Measurements from ENCODE around the gene SLAIN1.

The SLAIN1 gene

DNA sequence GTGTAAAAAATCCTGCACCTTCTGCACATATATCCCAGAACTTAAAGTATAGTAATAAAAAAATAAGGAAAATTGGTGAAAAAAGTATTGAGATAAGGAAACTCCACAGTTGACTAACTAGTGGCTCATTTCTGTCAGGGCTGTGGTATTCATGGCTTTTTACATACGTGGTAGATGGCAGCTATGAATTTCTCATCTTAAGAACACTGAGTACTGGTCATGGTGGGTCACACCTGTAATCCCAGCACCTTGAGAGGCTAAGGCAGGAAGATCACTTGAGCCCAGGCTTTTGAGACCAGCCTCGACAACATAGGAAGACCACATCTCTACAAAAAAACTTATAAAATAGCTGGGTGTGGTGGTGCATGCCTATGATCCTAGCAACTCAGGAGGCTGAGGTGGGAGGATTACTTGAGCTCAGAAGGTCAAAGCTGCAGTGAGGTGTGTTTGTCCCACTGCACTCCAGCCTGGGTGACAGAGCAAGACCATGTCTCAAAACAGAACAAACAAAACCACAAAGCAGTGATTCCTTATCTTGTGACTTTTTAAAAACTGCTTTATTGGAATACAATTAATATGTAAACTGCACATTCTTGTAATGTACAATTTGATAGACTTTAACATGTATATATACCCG, 16.8 kb downstream of the SLAIN1 start:
- DNase-seq (ENCODE audit: low read depth, low spot score) = no peak

DNA sequence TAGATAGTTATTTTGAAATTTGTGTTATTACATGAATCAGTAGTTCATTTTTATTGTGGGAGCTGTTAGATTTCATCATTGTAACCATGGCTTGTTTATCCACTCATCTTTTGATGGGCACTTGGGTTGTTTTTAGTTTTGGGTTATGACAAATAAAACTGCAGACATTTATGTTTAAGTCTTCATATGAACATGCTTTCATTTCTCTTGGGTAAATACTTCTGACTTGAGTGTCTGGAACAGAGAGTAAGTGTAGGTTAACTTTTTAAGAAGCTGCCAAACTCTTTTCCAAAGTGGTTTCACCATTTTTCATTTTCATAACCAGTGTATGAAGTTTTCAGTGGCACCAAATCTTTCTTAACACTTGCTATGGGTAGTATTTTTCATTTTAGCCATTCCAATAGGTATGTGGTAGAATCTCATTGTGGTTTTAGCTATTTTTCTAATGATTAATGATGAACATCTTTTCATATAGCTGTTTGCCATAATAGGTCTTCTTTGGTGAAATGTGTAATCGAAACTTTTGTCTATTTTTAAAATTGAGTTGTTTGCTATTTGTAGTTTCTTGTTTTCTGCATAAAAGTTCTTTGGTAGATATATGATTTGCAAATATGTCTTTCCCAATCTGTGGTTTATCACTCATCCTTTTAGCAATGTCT, 17.9 kb downstream of the SLAIN1 start:
- DNase-seq (ENCODE audit: low read depth, low spot score) = no peak

DNA sequence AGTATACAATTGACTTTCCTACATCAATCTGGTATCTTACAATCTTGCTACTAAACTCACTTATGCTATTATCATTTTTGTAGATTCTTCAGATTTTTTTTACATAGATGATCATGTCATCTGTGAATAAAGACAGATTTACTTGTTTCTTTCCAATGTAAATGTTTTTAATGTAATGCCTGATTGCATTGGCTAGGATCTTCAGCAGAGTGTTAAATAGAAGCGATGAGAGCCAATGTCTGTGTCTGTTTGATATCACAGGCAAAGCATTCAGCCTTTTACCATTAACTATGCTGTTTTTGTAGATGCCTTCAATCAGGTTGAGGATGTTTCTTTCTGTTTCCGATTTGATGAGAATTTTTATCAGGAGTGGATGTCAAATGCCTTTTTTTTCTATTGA, 19.2 kb downstream of the SLAIN1 start:
- DNase-seq (ENCODE audit: low read depth, low spot score) = no peak

DNA sequence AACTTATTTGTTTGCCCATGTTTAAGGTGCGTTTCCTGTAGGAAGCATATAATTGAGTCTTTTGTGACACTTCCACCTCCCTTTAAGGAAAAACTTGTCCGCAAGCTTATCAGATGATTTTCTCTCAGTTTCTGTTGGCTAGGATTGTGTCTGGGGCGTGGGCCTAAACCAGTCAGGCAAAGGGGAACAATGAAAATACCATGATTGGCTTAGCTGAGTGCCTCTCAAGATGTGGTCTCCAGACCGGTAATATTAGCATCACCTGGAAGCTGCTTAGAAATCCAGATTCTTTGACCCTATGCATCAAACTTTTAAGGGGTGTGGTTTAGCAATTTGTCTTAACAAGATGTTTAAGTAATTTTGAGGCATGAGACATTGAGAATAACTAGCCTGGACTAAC, 20.0 kb downstream of the SLAIN1 start:
- DNase-seq (ENCODE audit: low read depth, low spot score) = no peak

DNA sequence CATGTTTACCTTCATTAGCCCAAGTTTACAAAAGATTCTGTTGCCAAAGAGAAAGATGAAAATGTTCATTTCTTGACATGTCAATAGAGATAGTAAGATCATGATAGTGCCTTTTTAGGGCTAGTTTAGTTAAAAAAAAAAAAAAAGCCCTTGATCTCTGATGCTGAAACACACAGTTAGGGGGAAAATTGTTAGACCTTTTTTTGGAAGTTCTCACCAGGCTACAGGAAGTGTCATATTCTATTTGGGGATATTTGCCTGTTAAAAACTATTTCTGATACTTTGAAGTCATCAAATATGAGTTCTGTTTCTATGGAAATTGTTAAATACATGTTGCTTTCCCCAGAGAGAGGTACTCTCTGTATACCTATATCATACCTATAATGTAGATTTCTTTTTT, 21.6 kb downstream of the SLAIN1 start:
- DNase-seq (ENCODE audit: low read depth, low spot score) = no peak

DNA sequence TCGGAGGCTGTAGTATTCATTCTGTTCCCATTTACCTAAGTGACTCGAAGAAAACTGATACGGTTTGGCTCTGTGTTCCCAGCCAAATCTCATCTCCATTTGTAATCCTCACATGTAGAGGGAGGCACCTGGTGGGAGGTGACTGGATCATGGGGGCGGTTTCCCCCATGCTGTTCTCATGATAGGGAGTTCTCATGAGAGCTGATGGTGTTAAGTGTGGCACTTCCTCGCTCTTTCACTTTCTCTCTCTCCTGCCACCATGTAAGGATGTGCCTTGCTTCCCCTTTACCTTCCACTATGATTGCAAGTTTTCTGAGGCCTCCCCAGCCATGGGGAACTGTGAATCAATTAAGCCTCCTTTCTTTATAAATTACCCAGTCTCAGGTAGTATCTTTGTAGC, 23.5 kb downstream of the SLAIN1 start:
- DNase-seq (ENCODE audit: low read depth, low spot score) = no peak

DNA sequence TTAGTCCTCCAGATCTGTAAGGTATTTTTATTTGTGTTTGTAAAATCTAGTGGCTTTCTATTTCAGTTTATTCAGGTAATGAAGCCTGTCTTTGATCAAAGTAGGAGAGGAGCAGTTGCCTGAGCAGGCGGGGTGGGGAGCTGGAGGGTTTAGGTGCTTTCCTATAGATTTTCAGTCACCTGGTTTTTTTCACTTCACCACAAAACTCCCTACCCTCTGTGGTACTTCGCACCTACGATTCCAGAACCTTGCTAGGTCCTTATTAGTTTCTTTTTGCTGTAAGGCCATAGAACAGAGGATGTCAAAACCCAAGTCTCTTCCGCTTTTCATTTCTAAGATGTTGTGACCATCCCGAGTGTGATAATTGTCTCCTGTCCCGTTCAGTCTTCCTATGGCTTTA, 26.6 kb downstream of the SLAIN1 start:
- no peak for DNase-seq (ENCODE audit: low read depth, low spot score)

DNA sequence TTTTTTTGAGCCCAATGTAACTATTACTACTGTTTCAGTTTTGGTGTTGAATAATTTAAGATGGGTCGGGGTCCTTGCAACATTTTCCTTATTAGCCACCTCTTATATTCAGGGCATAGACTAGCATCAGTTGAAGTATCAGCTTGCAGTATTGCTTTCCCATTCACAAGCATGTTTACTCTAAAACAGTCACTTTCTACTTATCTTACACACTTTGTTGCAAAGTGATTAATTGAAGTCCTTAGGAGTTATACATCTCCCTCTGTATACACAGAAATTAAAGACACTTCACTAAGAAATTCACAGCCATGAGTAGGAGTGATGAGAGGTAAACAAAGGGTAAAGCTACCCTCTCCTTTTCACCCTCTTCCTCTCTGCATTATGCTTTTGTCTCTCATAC, 27.6 kb downstream of the SLAIN1 start:
- DNase-seq (ENCODE audit: low read depth, low spot score) = no peak

DNA sequence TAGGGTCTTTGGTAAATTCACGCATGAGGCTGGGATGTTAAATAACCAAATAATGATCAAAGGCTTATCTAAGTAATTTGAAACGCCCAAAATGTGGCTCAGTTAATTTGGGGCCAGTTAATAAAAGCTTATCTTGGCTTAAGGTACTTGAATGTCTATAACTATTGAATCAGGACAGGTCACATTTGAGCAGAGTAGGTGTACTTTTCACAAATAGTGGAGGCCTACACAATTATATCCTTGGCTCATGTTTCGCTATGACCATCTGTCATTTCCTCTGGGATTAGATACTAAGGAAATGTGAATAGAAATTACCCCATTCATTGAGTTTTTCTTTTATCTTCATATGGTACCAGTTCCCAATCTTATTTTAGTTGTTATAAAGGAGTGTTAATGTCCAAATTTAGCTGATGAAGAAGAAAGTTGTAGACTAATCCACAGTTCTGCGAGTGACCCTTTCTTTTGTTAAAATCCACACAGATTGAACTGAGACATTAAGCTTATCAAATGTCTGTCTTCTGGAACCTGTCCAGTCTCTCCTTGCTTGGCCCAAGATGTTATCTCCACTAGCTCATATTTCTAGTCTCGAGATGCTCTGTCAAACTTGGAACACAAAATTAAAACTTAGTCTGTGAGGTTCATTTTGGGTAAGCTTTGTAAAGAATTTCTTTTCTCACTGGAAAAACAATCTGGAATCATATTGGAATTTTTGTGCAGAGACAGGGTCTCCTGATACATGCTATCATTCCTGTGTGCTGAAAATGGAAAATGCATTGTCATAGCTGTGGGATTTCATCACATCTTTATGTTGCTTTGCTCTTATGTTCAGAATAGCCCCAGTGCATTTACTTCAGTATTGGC, 31.0 kb downstream of the SLAIN1 start:
- DNase-seq (ENCODE audit: low read depth, low spot score) = no peak

DNA sequence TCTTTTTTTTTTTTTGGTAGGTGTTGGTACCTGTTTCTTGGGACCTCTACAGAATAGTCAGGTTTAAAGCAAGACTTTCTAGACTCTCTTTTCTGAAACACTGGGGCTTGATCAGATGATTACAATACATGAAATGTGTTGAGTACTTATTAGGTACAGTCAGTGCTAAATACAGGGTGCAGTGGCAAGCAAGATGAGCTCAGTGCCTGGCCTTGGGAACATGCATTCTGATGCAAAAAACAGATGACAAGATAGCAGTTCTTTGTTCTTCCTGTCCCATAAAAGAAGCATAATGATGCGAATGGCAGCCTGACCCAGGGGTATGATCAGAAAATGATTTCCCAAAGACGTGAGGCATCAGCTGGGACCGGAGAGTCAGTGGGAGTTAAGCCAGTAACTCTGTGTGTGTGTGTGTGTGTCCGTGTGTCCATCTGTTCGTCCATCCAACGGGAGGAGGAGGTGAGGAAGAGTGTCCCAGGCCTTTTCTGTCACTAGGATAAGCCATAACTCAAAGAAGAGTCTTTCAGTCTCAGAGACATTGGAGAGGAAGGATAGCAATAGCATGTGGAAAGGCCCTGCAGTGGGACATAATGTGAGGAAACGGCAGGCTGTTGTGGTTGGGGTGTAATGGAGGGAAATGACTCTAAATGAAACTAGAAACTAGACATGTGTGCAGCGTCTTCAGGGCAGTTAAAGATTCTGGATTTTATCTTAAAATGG, 32.2 kb downstream of the SLAIN1 start:
- no peak for DNase-seq (ENCODE audit: low read depth, low spot score)

DNA sequence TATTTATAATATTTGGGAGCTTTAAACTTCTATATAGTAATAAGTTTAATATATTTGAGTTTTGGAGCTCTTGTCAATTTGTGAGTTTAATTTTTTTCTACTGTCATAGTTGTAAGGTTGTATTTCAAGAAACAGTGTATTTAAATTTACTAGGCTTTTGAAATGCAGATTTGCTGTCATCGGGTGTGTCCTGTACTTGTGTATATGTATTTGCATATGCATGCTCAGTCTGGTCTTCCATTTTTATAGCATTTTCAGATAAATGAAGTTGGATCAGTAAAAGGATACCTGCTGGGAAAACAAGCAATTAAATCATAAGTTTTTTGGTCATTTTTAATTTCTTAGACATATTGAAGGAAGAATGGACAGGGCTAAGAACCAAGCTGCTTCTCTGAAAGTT, 33.1 kb downstream of the SLAIN1 start:
- no peak for DNase-seq (ENCODE audit: low read depth, low spot score)

DNA sequence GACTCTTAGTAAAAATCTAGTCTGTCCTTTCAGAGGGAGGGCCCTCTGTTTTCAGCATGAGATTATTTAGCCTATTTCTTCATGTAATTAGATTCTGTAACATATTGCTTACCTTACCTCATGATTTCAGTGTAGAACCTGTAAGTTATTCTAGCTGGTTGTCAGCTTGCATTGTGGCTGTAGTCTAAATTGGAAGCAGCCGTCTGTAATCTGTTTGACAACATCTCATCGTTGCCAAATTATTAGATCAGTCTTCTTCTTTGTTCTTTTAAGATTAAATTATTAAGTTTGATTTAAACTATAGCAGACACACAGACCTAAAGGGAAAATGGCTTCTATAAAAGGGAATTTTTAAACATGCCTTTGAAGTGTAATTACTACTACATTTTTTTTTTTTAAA, 34.8 kb downstream of the SLAIN1 start:
- no peak for DNase-seq (ENCODE audit: low read depth, low spot score)

DNA sequence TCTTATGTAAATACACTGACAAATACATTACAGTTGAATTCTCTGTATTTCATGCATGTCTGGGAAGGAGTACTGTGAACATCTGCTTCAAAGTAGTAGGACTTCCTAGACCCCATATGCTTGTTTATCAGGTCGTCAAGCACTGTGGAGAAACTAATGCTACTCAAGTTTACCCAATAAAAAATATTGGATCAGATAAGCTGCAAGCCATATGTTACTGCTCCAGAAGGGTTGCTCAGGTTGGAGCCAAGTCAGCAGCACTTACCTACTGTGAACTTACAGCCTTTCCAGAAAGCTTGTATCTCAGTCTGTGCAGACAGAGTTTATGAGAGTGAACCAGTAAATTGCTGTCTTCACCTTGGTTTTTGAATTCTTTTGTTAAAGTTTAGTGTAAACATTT, 36.2 kb downstream of the SLAIN1 start:
- DNase-seq (ENCODE audit: low read depth, low spot score) = no peak

DNA sequence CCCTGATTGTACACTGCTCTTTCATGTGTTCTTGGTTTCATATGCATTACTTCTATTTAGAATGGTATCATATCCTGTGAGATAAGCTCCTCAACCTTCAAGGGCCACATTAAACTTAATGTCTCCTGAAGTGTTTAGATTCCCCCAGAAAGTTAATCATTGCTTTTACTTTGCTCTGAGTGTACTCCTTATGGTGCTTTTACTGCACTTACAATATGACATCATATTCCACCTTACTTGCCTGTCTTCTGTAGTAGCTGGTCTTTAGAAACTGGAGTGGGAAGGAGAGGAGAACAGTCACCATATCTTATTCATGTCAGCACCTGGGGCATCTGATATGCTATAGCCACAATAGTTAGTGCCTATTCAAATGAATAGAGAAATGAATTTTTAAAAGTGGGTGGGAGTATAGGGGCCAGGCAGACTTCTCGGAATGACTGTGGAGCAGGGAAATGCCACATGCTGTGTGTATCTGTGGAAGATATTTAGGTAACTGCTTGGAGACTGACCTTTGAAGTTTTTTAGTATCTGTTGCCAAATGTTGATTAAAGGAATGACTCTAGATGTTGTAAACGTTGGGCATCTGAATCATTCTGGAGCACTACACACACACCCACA, 40.2 kb downstream of the SLAIN1 start:
- no peak for DNase-seq (ENCODE audit: low read depth, low spot score)

DNA sequence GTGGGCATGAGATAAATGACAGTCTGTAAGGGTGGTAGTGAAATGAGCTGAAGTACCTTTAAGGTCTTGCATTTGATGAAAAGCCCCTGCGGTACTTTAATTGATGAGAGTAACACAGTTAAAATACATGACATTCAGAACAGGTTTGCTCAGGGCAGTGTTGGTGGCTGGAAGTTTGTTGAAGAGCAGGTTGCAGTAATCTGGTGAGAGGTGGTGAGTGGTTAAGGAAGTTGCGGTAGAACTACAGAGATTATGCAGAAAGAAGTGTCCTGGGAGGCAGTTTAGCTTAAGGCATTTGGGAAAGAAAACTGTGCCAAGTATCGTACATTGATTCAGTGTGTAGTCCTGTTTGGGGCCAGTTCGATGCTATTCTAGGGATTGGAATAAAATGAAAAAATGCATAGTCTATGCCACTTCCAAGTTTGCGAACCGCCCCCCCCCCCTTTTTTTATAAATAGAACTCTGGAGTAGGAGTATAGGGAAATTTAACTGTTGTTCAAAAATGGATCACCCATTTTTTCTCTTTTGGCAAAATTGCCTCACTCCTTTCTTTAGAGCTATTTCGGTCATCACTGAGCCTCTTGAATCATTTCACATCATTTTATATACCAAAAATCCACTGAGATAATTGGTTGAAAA, 42.7 kb downstream of the SLAIN1 start:
- no peak for DNase-seq (ENCODE audit: low read depth, low spot score)

DNA sequence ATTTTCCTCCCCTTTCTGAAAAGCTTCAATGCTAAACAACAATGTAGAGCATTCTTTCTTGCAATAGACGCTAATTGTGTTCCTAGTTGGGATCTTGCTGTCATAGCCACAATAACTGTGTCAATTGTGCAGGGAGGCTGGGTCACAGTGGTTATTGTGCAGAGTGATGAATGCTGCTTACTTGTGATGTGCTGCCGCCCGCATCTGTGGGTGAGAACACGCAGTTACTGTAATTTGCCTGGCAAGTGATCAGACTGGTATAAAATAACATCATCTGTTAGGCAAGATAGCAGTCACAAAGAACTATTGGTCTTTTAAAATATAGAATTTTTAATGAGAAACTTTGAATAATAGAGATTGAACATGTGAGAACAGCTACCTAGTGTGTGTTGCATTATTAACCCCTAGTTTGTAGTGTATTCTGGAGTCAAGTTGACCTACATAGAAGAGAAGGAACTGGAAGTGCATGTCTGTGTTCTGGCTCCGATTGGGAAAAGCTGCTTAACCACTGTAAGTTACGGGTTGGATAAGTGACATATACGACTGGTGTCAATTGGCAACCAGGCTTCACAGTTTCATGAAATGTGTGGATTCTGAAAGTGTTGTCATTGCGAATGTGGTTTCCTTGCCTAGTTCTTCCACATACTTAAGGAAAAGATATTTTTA, 43.6 kb downstream of the SLAIN1 start:
- no peak for DNase-seq (ENCODE audit: low read depth, low spot score)

DNA sequence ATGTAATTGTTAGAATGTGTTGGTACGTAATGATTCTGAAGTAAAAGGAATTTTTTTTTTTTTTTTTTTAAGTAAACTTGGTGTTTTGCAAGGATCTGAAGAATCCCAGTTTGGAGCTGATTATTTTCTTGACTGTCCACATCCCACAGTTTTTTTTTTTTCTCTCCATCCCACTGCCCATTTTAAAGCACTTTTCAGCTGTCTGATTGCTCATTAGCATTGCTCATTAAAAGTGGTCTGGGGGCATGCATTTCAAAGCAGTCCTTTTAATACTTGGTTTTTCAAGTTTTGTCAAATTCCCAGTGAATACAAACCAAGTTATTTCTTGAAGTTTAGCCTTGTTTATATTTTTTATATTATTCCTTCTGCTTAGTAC, 44.1 kb downstream of the SLAIN1 start:
- no peak for DNase-seq (ENCODE audit: low read depth, low spot score)

DNA sequence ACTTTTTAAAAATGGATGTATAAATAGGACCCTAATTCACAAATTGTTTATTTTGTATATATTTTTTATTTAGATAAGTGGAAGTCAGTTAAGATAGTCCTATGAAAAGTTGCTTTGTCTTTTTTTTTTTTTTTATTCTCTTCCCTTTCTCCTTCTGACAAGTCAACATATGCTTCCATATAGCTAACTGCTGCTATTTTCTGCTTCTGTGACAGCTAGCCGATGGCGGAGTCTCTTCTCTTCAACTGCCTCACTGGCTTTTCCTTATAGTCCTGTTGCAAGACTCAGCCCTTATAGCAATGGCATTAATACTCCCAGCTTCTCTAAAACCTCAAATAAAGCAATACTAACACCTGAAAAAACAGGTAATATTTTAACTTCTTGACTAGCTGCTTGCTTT, 45.3 kb downstream of the SLAIN1 start:
- no peak for DNase-seq (ENCODE audit: low read depth, low spot score)

DNA sequence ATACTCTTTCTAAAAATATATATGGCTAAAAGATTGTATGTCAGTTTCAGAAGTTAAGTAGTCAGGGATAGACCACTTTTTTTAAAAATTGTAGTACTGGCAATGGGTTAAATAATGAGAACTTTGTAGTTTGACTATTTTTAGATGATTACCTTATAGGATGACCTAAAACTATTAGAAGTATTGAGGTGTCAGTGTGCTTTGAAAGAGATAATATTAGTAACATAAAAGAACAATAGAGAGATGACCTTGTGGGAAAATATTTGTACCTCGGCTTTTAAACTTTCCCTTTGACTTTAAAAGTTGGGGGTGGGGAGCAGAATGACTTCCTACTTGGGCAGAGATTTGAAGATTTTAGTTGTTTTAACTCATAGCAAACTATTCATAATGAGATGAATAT, 48.3 kb downstream of the SLAIN1 start:
- DNase-seq (ENCODE audit: low read depth, low spot score) = no peak

DNA sequence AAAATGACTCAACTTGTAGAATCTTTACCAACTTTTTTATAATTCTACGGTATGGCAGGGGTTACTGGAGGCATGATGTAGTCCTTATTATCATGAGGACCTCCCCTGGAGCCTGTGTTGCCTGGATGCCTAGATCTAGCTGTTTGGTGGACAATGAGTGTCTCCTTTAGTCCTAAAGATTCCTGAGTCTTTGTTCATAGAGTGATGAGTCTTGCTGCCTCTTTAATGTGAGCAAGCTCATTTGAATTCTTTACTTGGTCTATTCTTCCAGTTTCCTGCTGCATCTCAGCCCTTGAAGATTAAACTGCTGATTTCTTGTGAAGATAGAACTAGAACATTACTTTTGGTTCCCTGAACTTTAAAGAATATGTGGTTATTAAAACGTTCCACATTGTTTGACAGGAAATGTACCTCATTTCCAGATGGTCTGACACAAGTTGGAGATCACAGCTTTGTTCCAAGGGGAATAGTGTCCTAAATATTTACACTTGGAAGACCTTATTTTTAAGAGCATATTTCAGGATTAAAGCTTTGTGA, 51.9 kb downstream of the SLAIN1 start:
- no peak for DNase-seq (ENCODE audit: low read depth, low spot score)
